OCI-LY7 (cell line): ENCODE results near the gene TMEM178B. TPM values are rescaled to one million over a fixed set of nuclear protein-coding genes. Genes with fewer than 3 reads are reported as not detected.

ENCODE experiments used
- BruUV-seq: library from RNA; stranded (reverse); fragments of 400-500 nt; replicated peaks from 2 replicates; lab custom pipeline; 2021; lab: Mats Ljungman, UMichigan
- CTCF ChIA-PET: fragments of 300-600 bp; sonication (Branson Sonifier 250); formaldehyde crosslinking; loops from one replicate; lab custom pipeline; 2022; ENCODE audit warnings: antibody characterized with exemption; ENCODE audit not compliant: unreplicated experiment; lab: Charles Lee
- POLR2A ChIA-PET: fragments of 300-600 bp; sonication (Branson Sonifier 250); formaldehyde crosslinking; loops from one replicate; lab custom pipeline; 2022; ENCODE audit warnings: antibody characterized with exemption; lab: Charles Lee
- DNase-seq: peaks from one replicate; pipeline ENCODE4 v3.0.0-alpha.2; 2015; ENCODE audit warnings: low spot score
- H2AFZ ChIP-seq: fragments of 200-600 bp; sonication (generic), shearing (Covaris generic); 2 replicates; pipeline ENCODE4 v1.6.1; 2014; ENCODE audit warnings: mild to moderate bottlenecking, antibody characterized with exemption, low read length, moderate library complexity
- H3K27ac ChIP-seq: fragments of 200-600 bp; sonication (generic); 2 replicates; pipeline ENCODE4 v1.5.1; 2014; ENCODE audit warnings: mixed run types, low read depth, mild to moderate bottlenecking, moderate library complexity, low read length, inconsistent platforms; ENCODE audit not compliant: poor library complexity, severe bottlenecking
- H3K36me3 ChIP-seq: fragments of 200-600 bp; sonication (generic); 2 replicates; pipeline ENCODE4 v1.6.1; 2014; ENCODE audit warnings: mild to moderate bottlenecking, antibody characterized with exemption, low read length, moderate library complexity, mixed read lengths; ENCODE audit not compliant: insufficient read depth
- H3K4me1 ChIP-seq: fragments of 200-600 bp; sonication (generic); 2 replicates; pipeline ENCODE4 v1.5.1; 2014; ENCODE audit warnings: mild to moderate bottlenecking, low read length; ENCODE audit not compliant: insufficient read depth, poor library complexity, severe bottlenecking
- H3K4me2 ChIP-seq: fragments of 200-600 bp; sonication (generic); 2 replicates; pipeline ENCODE4 v1.6.1; 2014; ENCODE audit warnings: mild to moderate bottlenecking, low read length
- H3K4me3 ChIP-seq: fragments of 200-600 bp; sonication (generic); 2 replicates; pipeline ENCODE4 v1.5.1; 2014; ENCODE audit warnings: mild to moderate bottlenecking, low read depth, low read length; ENCODE audit not compliant: poor library complexity, severe bottlenecking
- H3K79me2 ChIP-seq: fragments of 200-600 bp; sonication (generic); 2 replicates; pipeline ENCODE4 v1.6.1; 2016; ENCODE audit warnings: low read depth, mild to moderate bottlenecking, low read length, moderate library complexity, mixed read lengths; ENCODE audit not compliant: insufficient read depth
- H3K9me2 ChIP-seq: fragments of 200-600 bp; sonication (generic); 2 replicates; pipeline ENCODE4 v1.6.1; 2016; ENCODE audit warnings: mild to moderate bottlenecking, low read length, mixed read lengths; ENCODE audit not compliant: insufficient read depth
- H3K9me3 ChIP-seq: fragments of 200-600 bp; sonication (generic); 2 replicates; pipeline ENCODE4 v1.6.1; 2014; ENCODE audit warnings: mild to moderate bottlenecking, mixed run types, low read length, mixed read lengths
- H4K20me1 ChIP-seq: fragments of 200-600 bp; sonication (generic); 2 replicates; pipeline ENCODE4 v1.6.1; 2014; ENCODE audit warnings: mild to moderate bottlenecking, antibody characterized with exemption, low read length, moderate library complexity, mixed read lengths; ENCODE audit not compliant: insufficient read depth
- EZH2phosphoT487 ChIP-seq: fragments of 200-600 bp; sonication (generic); IDR thresholded peaks from 2 replicates; pipeline ENCODE4 v1.6.1; 2018; ENCODE audit warnings: low read depth, borderline replicate concordance, mild to moderate bottlenecking, mixed run types, antibody characterized with exemption, low read length, moderate library complexity, mixed read lengths
- intact Hi-C: fragments of 100-400 bp; cut with micrococcal nuclease; formaldehyde crosslinking; loops from one replicate; pipeline ENCODE4 v1.10.0; 2022; ENCODE audit not compliant: unreplicated experiment
- total RNA-seq, 2 experiments: library from RNA; depleted of rRNA in 1 of 2; stranded (reverse); fragments of >200 nt in 1 of 2; shearing (Covaris generic) in 1 of 2; gene quantifications; 2 replicates each; pipeline ENCODE4 v1.2.3, GENCODE V29; 2014 to 2022
- TF ChIP-seq, protein P1 (sequence below): fragments of 200-600 bp; sonication (generic); conservative IDR thresholded peaks from 2 replicates; pipeline ENCODE4 v1.5.1; 2014; ENCODE audit warnings: mild to moderate bottlenecking, antibody characterized with exemption, low read length, moderate library complexity, mixed read lengths

TMEM178B gene
- total RNA-seq, 2 experiments from 2014 or later, result not detected

DNA sequence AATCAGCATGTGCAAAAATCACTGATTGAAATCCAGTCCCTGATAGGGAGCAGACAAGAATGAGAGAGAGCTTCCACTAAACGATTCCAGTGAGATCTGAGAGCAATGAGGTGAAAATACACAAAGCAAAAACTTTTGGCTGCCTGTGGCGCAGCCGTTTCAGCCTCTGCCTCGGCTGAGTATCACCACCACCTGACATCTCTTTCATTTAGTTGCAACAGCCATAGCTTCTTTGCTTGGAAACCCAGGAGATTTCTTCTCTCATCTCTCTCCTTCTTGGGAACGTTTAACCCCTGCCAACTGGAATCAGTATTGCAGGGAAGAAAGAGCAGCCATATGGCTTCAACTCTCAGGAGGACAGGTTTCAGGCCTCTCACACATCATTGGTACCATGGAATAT, 240.0 kb downstream of the TMEM178B start:
- Histone ChIP-seq H3K9me2 (no peaks in the 10 kb centered on the region), H2AFZ (no peak overlapping the region), H3K79me2 (no peaks in the 10 kb centered on the region), H4K20me1 (no peaks in the 10 kb centered on the region), H3K4me1 (no peaks in the 10 kb centered on the region), H3K36me3 (no peaks in the 10 kb centered on the region), H3K9me3 (no peaks in the 10 kb centered on the region), H3K4me3 (no peak overlapping the region), H3K4me2 (no peak overlapping the region), H3K27ac (no peak overlapping the region)
- intact Hi-C loops, result no loop called here
- ChIA-PET CTCF (no interaction called here), POLR2A (no interaction called here)
- DNase-seq, result no peak
- no TSS peak for BruUV-seq
- TF ChIP-seq EZH2phosphoT487, result no peak
- TF ChIP-seq, protein P1, sequence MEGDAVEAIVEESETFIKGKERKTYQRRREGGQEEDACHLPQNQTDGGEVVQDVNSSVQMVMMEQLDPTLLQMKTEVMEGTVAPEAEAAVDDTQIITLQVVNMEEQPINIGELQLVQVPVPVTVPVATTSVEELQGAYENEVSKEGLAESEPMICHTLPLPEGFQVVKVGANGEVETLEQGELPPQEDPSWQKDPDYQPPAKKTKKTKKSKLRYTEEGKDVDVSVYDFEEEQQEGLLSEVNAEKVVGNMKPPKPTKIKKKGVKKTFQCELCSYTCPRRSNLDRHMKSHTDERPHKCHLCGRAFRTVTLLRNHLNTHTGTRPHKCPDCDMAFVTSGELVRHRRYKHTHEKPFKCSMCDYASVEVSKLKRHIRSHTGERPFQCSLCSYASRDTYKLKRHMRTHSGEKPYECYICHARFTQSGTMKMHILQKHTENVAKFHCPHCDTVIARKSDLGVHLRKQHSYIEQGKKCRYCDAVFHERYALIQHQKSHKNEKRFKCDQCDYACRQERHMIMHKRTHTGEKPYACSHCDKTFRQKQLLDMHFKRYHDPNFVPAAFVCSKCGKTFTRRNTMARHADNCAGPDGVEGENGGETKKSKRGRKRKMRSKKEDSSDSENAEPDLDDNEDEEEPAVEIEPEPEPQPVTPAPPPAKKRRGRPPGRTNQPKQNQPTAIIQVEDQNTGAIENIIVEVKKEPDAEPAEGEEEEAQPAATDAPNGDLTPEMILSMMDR, result no peak

- Histone ChIP-seq H3K27ac (no peak overlapping the region), H2AFZ (no peak overlapping the region), H3K79me2 (no peaks in the 10 kb centered on the region), H3K4me1 (no peaks in the 10 kb centered on the region), H4K20me1 (no peaks in the 10 kb centered on the region), H3K36me3 (no peaks in the 10 kb centered on the region), H3K4me2 (no peak overlapping the region), H3K4me3 (no peak overlapping the region), H3K9me2 (no peaks in the 10 kb centered on the region), H3K9me3 (no peaks in the 10 kb centered on the region)
- TF ChIP-seq, protein P1, result no peak
- no peak for TF ChIP-seq EZH2phosphoT487
- DNase-seq, result no peak
- BruUV-seq, result no TSS peak
- ChIA-PET CTCF (no interaction called here), POLR2A (interaction anchor here (0.5 kb wide), 1 partner anchor 29 kb away, joined by 3 read pairs; no protein-coding TSS in a partner anchor)
- intact Hi-C loops, result no loop called here
These were observed 243.2 kb downstream of the TMEM178B start for GRCh38 chr7:141317033-141317585.

DNA sequence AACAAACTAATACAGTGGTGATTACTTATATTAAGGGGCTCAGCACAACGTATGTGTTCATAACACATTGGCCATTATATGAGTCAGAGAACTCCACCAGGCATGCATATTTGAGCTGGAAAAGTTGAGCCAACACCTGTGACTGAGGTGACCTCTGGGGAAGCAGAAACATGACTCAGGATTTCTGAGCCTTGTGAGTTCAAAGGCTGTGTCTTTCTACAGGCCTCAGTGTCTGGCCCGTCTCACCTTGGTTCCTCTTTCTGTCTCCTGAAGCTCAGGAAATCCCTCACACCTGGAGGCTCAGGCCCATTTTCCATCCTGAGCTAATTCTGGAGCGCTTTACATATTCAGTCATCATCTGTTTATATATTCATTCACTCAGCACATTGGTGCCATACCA, 246.4 kb downstream of the TMEM178B start:
- no TSS peak for BruUV-seq
- H3K4me1 ChIP-seq, result no peaks in the 10 kb centered on the region
- H3K27ac ChIP-seq, result no peak overlapping the region
- H3K79me2 ChIP-seq, result no peaks in the 10 kb centered on the region
- intact Hi-C loops, result no loop called here
- H3K36me3 ChIP-seq, result no peaks in the 10 kb centered on the region
- DNase-seq, result no peak
- no peak overlapping the region for H2AFZ ChIP-seq
- POLR2A ChIA-PET, result no interaction called here
- no peaks in the 10 kb centered on the region for H3K9me2 ChIP-seq
- H3K4me2 ChIP-seq, result no peak overlapping the region
- TF ChIP-seq EZH2phosphoT487, result no peak
- TF ChIP-seq, protein P1, result no peak
- H3K9me3 ChIP-seq, result no peaks in the 10 kb centered on the region
- no peaks in the 10 kb centered on the region for H4K20me1 ChIP-seq
- CTCF ChIA-PET, result no interaction called here
- no peak overlapping the region for H3K4me3 ChIP-seq
